GM18867 (cell line): ENCODE results near the gene DYSF.
A peak's percentile ranks its signal among the peaks of the same experiment; 100 is the strongest.

Source experiments
- ATAC-seq: cut with Tn5 transposase; IDR thresholded peaks from one replicate; pipeline ENCODE4 v1.9.1; 2021; ENCODE audit warnings: mild to moderate bottlenecking, moderate library complexity; ENCODE audit not compliant: unreplicated experiment

DYSF gene

DNA sequence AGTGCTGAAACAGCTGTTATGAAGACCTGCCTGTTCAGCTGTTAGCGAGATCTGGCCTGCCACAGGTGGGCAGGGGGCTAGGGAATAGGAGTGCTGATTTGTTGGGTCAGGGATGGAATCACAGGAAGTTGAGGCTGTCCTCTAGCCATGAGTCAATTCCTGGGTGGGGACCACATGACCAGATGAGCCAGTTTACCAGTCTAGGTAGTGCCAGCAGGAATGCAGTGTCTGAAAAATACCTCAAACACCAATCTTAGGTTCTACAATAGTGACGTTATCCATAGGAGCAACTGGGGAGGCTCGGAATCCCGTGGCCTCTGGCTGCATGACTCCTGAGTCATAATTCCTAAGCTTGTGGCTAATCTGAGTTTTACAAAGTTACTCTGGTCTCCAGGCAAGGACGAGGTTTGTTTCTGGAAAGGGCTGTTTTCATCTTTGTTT is 44.9 kb downstream of the DYSF start:
- ATAC-seq, result no peak

DNA sequence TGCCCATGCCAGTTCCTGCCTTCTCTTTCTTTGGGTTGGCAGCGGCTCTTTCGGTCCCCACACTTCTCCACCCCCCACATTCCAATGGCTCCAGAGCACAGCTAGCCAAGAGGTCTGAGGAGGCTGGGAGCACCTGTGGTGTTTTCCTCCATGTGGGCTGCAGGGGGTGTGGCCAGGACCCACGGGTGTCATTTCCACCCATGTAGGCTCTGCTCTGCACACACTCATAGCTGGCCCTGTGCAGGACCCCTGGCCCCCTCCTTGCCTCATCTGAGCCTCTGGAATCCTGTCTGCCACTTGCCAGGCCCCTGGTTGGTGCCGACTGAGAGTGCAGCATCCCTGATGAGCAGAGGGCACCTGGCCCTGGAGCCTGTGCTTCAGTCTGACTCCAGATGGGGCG is 46.3 kb downstream of the DYSF start:
- no peak for ATAC-seq

DNA sequence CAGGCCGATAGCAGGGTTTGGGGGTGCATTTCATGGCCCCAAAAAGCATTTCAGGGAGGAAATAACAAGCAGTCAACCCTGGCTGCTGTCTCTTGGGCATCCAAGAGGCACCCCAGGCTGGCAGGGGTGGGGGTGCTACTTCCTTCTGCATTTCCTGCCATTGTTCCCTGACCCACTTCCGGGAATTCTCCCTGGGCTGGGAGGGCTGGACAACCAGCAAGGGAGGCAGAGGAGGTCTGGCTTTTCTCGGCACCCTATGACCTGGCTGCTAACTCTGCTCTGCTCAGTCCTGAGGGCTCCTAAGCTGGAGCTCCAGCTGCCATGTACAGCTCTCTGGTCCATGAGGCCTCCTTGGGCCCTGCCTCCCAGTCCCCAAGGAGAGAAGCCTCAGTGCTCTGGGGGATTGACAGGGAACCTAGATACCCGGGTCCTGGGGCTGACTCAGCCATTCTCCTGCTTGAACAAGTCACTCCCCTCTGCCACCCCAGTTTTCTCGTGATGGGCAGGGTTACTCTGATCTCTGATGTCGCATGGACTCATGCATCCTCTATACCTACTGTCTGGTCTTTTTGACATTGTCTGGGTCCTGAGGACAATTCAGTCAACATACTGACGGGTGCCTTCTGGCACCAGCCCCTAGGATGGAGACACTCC is 47.2 kb downstream of the DYSF start:
- no peak for ATAC-seq

DNA sequence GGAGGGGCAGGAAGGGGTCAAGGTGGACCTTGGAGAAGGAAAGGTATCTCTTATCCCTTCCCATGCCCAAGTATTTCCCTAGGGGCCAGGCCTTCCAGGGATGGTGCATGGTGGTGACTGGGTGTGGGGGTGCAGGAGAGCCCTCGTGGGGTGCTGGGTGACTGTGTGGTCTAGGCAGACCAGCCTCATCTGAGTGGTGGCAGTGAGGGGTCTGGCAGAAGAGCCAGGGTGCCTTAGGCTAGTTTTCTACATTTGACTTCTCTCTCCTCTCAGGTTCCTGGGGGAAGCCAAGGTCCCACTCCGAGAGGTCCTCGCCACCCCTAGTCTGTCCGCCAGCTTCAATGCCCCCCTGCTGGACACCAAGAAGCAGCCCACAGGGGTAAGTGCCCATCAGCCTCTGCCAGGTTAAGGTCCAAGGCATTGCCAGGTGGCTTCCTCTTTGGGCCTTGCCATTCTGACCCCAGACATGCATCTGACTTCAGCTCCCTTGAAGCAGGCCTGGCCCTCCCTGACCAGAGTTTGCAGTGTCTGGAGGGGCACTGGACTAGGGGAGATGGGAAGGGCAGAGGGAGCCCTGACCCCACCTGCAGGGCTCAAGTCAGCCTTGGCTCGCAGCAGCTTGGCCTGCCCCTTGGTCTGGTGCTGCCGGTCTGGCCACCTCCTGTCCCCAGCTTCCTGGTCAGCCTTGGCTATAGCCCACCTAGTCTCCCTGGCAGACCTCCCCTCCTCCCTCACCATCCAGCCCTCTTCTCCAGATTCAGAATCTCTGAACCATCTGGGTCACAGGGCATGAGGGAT is 49.8 kb downstream of the DYSF start:
- ATAC-seq, result no peak

DNA sequence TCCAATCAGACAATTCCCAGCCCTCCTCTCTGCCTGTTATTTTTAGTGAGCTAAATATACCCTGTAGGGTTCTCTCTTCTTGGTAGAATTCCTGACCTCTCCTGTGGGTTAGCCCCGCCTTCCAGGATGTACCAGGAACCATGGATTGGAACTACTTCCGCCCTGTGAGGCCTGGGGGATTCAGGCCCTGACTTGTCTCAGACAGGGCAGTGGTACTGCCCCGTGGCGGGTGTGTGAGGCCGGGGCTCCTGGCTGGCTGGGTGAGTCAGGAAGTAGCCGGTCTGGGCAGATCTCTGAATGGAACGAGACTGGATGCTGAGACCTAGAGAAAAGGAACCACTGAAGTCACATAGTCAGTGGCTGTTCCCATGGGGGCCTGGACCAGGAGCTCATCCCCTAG is 50.5 kb downstream of the DYSF start:
- no peak for ATAC-seq

DNA sequence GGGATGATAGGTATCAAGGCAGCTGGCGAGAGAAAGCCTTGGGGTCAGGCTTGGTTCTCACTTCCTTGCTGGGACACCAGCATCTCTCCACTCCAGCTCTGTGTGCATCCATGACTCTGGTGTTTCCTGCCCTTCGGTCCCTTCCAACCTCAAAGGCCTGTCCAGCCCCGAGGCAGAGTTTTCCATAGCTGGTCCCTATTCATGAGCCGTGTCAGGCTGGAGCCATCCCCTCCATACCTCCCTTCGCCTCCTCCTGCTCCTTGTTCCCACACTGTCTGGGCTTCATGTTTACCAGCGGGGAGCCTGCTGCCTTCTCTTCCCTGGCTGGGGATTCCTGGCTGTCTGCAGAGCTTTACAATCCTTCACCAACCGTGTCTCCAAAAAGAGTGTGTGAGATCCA is 51.2 kb downstream of the DYSF start:
- ATAC-seq, result no peak

DNA sequence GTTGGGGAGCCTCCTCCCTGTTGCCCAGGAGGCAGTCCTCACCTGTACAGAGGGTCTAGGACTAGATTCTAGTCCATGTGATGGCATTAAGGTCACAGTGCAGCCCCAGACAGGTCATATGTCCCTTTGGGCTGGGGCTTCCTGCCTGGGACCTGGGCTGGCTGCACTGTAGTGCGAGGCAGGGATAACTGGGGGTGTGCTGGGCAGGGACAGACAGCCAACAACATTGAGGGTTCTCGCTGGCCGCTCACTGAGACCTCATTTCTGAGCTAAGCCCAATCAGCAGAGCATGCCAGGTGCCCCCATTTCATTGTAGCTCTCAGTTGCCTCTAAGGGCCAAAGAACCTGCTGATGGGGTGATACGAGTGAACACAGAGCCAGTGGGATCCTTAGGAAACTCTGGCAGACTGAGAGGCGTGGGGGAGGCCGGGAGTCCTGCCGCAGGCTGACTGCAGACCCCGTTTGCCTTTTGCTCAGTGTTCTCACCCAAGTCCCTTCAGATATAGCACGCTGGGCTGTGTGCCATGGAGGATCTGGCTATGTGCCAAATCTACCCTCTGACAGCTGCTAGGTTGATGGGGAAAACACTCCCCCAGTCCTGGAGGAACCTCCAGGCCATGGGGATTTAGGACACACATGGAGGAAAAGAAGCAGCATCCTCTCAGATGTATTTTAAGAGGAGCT is 51.9 kb downstream of the DYSF start:
- ATAC-seq, result no peak

DNA sequence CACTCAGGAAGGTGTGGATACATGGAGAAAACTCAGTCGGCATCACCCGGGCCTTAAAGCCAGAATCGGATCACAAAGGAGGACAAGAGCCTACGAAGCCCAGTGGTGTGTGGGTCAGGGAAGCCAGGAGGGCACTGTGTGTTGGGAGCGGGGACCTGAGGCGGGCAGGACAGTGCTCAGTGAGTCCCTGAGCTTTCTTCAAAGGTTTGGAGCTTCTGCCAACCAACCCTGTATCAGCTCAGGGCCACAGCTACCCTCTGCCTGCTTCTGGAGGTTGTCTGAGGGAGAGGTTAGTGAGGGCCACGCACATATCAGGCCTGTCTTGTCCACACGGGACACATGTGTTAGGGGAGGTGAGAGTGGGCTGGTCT is 52.4 kb downstream of the DYSF start:
- no peak for ATAC-seq

DNA sequence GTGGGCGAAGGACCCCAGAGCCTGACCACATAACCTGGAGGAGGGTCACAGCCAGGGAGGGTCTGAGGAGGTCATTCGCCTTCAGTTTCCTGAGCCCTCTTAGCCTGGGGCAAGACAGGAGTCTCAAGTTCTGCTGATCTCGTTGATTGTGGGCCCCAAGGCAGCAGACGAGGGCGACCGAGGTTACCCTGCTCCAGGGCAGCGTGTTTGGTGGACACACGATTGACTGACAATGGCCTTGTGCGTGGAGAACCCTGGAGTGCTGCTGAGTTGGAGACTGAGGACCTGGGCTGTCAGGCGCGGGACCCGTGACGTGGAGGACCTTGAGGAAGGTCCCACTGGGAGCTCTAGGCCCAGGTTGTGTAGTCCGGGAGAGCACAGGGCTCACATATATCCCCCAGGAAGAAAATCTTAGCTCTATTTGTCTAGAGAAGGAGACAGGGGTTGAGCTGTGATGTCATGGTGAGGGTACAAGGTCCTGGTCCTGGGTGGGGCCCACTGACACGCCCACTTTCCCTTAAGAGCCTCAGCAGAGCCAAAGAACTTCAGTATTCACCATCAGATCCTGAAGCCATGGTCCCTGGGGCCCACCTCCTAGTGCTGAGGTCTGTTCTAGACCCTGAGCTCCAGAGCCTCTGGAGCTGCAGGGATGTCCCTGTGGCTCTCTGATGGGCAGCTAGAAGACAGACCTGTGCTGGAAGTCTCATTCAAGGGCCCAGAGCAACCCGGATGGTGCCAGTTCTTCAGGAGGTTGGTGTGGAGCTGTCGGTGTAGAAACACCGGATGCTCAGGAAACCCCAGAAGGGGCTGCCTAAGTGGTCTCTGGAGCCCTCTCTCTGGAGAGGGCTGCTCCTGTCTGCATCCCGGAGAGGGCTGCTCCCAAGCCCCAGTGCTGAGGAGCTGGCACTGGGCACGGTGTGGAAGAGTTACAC is 53.1 kb downstream of the DYSF start:
- no peak for ATAC-seq

DNA sequence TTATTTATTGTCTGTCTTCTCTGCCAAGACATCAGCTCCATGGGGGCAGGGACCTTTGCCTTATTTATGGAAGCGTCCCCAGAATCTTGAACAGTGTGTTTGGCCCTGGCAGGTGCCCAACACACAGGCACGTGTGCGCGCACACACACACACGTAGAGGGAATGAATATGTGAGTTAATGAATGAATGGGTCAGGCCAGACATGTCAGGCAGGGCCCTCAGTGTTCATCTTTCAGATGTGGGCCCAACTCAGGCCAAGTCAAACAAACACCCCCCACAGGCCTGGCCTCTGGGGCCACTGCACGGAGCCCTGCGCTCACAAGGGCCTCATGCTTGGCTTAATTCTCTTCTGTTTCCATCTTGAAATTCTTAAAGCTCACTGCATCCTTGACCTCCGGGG is 54.1 kb downstream of the DYSF start:
- ATAC-seq, result no peak

DNA sequence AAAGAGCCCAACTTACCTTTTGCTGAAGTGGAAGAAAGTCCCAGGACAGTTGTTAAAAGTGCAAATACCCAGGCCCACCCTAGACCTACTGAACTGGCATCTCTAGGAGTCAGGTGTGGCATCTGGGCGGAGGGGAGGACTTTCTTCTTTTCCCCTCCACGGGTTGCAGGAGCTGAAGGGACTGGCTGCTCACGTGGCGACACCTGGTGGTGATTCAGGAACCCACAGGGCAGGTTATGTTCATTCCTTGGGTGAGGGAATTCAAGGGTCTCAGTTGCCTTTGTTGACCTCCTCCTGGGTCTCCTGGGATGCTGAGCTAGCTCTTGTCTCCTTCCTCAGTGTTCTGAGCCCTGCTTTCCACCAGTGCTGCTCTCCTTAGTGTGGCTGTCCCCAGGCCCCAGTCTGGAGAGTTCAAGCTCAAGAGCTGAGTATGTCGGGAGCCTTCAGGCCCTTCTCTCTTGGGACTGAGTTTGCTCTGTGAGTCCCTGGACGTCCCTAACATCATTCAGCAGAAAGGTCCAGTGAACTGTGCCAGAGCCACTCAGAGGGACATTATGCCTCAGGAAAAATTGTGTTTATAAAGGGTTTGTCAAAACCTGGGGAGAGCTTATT is 56.9 kb downstream of the DYSF start:
- ATAC-seq, result peak; percentile 58

DNA sequence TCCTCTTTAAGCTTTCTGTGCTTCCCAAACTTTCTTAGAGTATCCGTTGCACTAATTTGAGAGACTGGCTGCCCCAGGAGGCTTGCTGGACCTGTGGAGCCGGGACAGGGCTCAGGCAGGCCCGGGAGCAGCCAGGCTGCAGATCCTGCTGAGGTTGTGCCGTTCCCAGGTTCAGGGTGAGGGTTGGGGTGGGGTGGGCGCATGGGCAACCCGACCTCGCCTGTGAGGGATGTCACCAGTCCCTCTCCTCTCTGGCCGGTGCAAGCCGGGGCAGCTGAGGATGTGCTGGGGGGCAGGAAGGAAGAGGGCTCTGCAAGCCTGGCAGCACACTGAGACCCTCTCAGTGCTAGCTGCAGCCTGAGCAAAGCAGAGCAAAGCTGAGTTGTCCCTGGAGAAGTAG is 57.6 kb downstream of the DYSF start:
- ATAC-seq, result no peak

DNA sequence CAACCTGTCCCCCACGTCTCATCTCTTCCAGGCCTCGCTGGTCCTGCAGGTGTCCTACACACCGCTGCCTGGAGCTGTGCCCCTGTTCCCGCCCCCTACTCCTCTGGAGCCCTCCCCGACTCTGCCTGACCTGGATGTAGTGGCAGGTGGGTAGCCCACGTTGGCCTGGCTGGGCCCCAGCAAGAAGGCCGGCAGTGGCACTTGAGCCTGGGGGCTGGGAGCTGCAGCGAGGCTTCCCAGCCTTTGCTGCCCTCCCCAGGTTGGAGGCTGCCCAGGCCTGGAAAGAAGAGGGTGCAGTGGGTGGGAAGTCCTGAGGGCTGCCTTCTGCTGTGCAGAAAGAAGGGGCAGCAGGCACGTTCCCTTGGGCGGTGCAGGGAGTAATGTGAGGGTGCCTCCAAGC is 58.4 kb downstream of the DYSF start:
- no peak for ATAC-seq

DNA sequence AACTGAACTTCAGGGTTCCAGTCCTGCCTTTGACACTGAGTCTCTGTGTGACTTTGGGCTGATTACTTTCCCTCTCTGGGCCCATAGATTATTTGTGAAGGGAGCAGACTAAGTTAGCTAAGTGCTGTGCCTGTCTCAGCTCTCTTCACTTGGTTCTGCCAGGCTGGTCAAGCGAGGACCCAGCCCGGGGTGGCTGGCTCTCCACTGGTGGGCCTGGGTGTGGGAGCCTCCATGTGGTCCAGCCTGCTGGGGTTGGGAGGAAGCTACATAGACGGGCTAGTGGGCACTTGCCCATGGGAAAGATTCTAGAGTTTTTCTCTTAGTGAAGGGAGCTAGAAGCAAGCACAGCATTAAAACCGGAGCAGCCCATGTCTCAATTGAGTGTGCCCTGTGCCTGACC is 59.0 kb downstream of the DYSF start:
- ATAC-seq, result no peak

DNA sequence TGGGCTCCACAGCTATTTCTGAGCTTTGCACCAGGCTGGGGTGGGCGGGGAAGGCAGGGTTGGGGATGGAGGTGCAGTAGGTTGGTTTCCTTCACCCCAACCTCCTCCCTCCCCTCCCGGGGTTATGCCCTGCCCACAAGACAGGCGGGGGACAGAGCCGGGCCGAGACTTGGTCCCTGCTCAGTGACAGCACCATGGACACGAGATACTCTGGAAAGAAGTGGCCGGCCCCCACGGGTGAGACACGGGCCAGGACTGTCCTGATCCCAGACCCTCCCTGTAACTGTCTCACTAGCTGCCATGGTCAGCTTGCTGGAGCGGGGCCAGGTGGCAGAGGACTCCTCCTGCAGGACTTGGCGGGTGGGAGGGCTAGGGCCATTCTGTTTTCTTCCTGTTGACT is 59.7 kb downstream of the DYSF start:
- no peak for ATAC-seq

DNA sequence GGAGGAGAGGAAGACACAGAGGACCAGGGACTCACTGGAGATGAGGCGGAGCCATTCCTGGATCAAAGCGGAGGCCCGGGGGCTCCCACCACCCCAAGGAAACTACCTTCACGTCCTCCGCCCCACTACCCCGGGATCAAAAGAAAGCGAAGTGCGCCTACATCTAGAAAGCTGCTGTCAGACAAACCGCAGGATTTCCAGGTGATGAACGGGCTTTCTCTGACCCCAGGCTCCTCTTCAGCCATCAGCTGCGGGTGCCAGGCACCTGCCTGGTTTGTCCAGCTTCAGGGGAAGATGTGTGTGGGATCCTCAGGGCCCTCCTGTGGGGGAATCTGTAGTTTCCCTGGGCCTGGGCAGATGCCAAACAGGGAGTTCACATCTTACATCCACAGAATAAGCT is 60.4 kb downstream of the DYSF start:
- ATAC-seq, result no peak

DNA sequence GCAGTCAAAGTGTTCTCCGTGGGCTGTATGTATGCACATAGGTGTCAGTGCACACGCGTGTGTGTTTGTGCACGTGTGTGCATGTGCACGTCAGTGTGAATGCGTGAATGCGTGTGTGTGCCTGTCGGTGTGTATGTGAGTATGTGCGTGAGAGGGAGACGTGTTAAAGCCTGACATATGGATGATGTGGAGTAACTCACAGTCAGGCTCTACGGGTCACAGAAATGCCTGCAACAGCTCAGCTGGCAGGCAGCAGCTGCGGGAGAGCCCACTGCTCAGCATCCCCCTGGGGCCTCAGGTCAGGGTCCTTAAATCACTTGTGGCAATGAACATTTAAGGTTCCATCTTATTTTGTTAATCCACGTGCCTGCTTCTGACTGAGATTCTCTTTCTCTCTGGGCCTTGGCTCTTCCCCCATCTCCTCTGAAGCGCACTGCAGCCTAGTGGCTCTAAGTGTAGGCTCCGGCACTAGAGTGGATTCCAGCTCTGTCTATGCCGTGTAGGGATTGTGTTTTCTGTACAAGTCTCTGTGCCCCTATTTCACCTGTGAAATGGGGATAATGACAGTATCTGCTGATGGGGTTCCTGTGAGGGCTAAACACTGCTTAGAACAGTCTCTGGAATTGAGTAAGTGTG is 63.0 kb downstream of the DYSF start:
- no peak for ATAC-seq

DNA sequence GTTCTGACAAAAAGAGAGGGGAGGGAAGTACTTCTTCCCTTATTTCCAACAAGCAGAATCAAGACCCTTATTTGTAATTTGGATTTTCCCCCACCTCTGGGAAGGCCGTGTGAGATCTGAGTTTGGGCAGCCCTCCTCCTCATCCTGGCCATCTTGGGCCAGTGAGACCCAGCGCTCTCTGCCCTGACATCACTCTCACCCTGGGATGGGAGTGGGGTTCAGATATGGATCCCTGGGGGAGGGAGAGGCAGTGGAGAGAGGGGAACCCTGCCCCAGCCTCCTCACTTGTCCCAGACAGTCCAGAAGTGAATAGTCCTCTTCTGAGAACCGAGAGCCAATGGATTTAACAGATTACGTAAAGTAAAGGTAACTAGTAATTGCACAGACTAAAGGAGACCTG is 64.5 kb downstream of the DYSF start:
- ATAC-seq, result no peak

DNA sequence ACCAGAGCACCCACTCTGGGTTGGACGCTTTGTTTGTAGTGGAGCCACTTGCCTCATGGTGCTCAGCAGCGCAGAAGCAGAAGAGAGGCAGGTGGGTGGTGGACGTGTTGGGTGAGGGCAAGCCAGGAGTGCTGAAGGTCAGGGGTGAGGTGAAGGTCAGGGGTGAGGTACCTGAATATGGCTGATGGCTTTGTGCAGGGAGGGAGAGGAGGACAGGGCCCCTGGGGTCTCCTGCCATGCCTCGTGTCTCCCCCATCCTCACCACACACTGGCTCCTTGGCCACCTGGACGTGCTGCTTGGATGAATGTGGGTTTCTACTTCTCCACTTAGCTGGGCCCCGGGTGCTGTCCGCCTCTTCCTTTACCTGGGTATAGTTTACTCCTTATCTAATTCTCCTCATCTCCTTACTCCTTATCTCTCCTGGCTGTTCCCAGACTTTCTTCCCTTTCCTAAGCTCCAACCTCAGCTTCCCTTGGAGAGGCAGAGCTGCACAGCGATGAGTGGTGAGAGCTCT is 68.1 kb downstream of the DYSF start:
- ATAC-seq, result no peak

DNA sequence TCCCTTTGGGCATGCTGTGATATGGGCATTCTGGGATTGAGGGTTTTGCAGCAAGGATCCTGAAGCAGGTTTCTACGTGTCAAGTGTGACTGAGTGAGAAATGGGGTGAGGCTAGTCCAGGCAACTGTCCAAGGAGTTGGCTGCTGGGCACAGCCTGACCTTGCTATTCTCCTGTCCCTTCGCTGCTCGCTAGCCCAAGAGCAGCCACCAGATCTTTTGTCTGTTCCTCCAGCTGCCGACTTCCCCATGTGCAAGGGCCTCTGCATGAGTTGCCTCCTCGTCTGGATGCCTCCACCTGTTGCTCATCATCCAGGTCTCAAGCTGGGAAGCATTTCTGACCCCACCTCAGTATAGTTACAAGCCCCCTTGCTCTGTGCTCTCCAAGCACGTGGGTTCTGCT is 71.1 kb downstream of the DYSF start:
- no peak for ATAC-seq
